OCI-LY3 (cell line): ENCODE data around the gene LOX.

Source experiments
- H2AFZ ChIP-seq: fragments of 200-600, 300-600 bp; shearing (Covaris generic); 2 replicates; pipeline ENCODE4 v1.6.0; 2014; ENCODE audit warnings: antibody characterized with exemption, low read depth, low read length
- H3K27ac ChIP-seq: fragments of 200-600, 300-600 bp; sonication (generic); 2 replicates; pipeline ENCODE4 v1.5.1; 2014; ENCODE audit warnings: mild to moderate bottlenecking, low read length, moderate library complexity, mixed read lengths
- H3K27me3 ChIP-seq: fragments of 200-600, 300-600 bp; sonication (generic); 2 replicates; pipeline ENCODE4 v1.6.1; 2014; ENCODE audit warnings: low read depth, low read length, mixed read lengths
- H3K36me3 ChIP-seq: fragments of 200-600, 300-600 bp; sonication (generic); replicated peaks from 2 replicates; pipeline ENCODE3; 2014; ENCODE audit warnings: low read depth, low read length, mixed read lengths
- H3K4me1 ChIP-seq: fragments of 300-600, 200-600 bp; sonication (generic); 2 replicates; pipeline ENCODE4 v1.6.1; 2014; ENCODE audit warnings: low read length, mixed read lengths
- H3K4me2 ChIP-seq: fragments of 200-600, 300-600 bp; sonication (generic); 2 replicates; pipeline ENCODE4 v1.6.1; 2014; ENCODE audit warnings: low read length, mixed read lengths
- H3K4me3 ChIP-seq: fragments of 300-600, 200-600 bp; sonication (generic); 2 replicates; pipeline ENCODE4 v1.5.1; 2014; ENCODE audit warnings: antibody characterized with exemption, mild to moderate bottlenecking, low read length, moderate library complexity
- H3K79me2 ChIP-seq: fragments of 300-600, 200-600 bp; shearing (Covaris generic); 2 replicates; pipeline ENCODE4 v1.6.1; 2014; ENCODE audit warnings: mild to moderate bottlenecking, low read length, mixed read lengths
- H3K9ac ChIP-seq: fragments of 300-600, 200-600 bp; shearing (Covaris generic); 2 replicates; pipeline ENCODE4 v1.6.0; 2014; ENCODE audit warnings: mild to moderate bottlenecking, low read length, moderate library complexity
- H3K9me3 ChIP-seq: fragments of 200-600, 300-600 bp; shearing (Covaris generic); 2 replicates; pipeline ENCODE4 v1.6.1; 2014; ENCODE audit warnings: low read length, mixed read lengths; ENCODE audit not compliant: insufficient read depth
- H4K20me1 ChIP-seq: fragments of 200-600, 300-600 bp; sonication (generic); 2 replicates; pipeline ENCODE4 v1.6.1; 2016; ENCODE audit warnings: low read length, mixed read lengths; ENCODE audit not compliant: insufficient read depth
- CTCF ChIP-seq: fragments of 200-600, 300-600 bp; sonication (generic); IDR thresholded peaks from 2 replicates; pipeline ENCODE4 v1.5.1; 2014; ENCODE audit warnings: antibody characterized with exemption, low read length, low read depth
- EZH2phosphoT487 ChIP-seq: fragments of 200-600 bp; shearing (Covaris generic); IDR thresholded peaks from 2 replicates; pipeline ENCODE4 v1.6.1; 2018; ENCODE audit warnings: antibody characterized with exemption, mixed run types, low read depth

Gene LOX

GRCh38 chr5:122077366-122078115 lies 518 bp downstream of the LOX start:
- Histone ChIP-seq H3K27me3 (no peaks in the 10 kb centered on the region), H4K20me1 (no peaks in the 10 kb centered on the region), H3K79me2 (no peaks in the 10 kb centered on the region), H3K27ac (no peak overlapping the region), H3K9ac (no peak overlapping the region), H3K36me3 (no peaks in the 10 kb centered on the region), H3K4me2 (no peak overlapping the region), H2AFZ (no peak overlapping the region), H3K4me3 (no peak overlapping the region), H3K9me3 (no peaks in the 10 kb centered on the region), H3K4me1 (peaks cover 3% of the 10 kb centered on the region; the same call in 1 of the 2 replicates)
- TF ChIP-seq EZH2phosphoT487 (no peak), CTCF (no peak)

- Histone ChIP-seq H3K4me2 (no peak overlapping the region), H3K79me2 (no peaks in the 10 kb centered on the region), H3K4me1 (peaks cover 3% of the 10 kb centered on the region; the same call in 1 of the 2 replicates), H3K36me3 (no peaks in the 10 kb centered on the region), H3K9ac (no peak overlapping the region), H3K9me3 (no peaks in the 10 kb centered on the region), H3K4me3 (no peak overlapping the region), H3K27me3 (no peaks in the 10 kb centered on the region), H4K20me1 (no peaks in the 10 kb centered on the region), H2AFZ (no peak overlapping the region), H3K27ac (no peak overlapping the region)
- TF ChIP-seq CTCF (0 out of 2 replicates have a peak, but pooled peaks have one; percentile 11), EZH2phosphoT487 (no peak)
Observed at GRCh38 chr5:122076669-122077365, 1.2 kb downstream of the LOX start.

GRCh38 chr5:122076050-122076461 lies 2.0 kb downstream of the LOX start:
- no peaks in the 10 kb centered on the region for H4K20me1 ChIP-seq
- TF ChIP-seq CTCF (no peak; the same call in 1 of the 2 replicates), EZH2phosphoT487 (no peak)
- no peak overlapping the region for H3K4me2 ChIP-seq
- H3K4me1 ChIP-seq, result peaks cover 3% of the 10 kb centered on the region; the same call in 1 of the 2 replicates
- no peaks in the 10 kb centered on the region for H3K79me2 ChIP-seq
- no peak overlapping the region for H3K27ac ChIP-seq
- no peak overlapping the region for H3K4me3 ChIP-seq
- H2AFZ ChIP-seq, result no peak overlapping the region
- H3K36me3 ChIP-seq, result no peaks in the 10 kb centered on the region
- no peaks in the 10 kb centered on the region for H3K27me3 ChIP-seq
- H3K9me3 ChIP-seq, result no peaks in the 10 kb centered on the region
- no peak overlapping the region for H3K9ac ChIP-seq

- no peaks in the 10 kb centered on the region for H3K36me3 ChIP-seq
- no peak overlapping the region for H3K4me2 ChIP-seq
- H3K9ac ChIP-seq, result no peak overlapping the region
- no peaks in the 10 kb centered on the region for H4K20me1 ChIP-seq
- no peaks in the 10 kb centered on the region for H3K79me2 ChIP-seq
- H2AFZ ChIP-seq, result no peak overlapping the region
- no peak for TF ChIP-seq EZH2phosphoT487
- no peak for TF ChIP-seq CTCF
- H3K4me1 ChIP-seq, result peaks cover 3% of the 10 kb centered on the region; the same call in 1 of the 2 replicates
- H3K4me3 ChIP-seq, result no peak overlapping the region
- no peaks in the 10 kb centered on the region for H3K27me3 ChIP-seq
- no peak overlapping the region for H3K27ac ChIP-seq
- H3K9me3 ChIP-seq, result no peaks in the 10 kb centered on the region
Observed at GRCh38 chr5:122073864-122074263, 4.2 kb downstream of the LOX start.
